Right ventricle myocardium inferior (tissue), 1 donor: ENCODE measurements around the gene MYH11. TPM values are rescaled to one million over a fixed set of nuclear protein-coding genes. Genes with fewer than 3 reads are reported as not detected.

Source experiments
- ATAC-seq: fragments of 200-7000 bp; cut with Tn5 transposase; one replicate; pipeline ENCODE4 v1.9.1; 2020; ENCODE audit warnings: mild to moderate bottlenecking, moderate library complexity
- DNase-seq: peaks from one replicate; pipeline ENCODE4 v3.0.0; 2021; ENCODE audit errors: missing footprints
- intact Hi-C: fragments of 100-400 bp; cut with DNase I; formaldehyde crosslinking; loops from one replicate; pipeline ENCODE4 v1.11.0; 2022
- long read RNA-seq: library from polyadenylated mRNA; unstranded; transcript quantifications from one replicate; pipeline ENCODE4 v2.0.0, GENCODE V29; 2021
- total RNA-seq: library from RNA; stranded (reverse); fragmentation: NEBNext Ultra II Directional; extraction: Animal tissue kit (Norgen Biotek cat#: 25700); gene quantifications from one replicate; pipeline ENCODE4 v1.2.1, GENCODE V29; 2021
- donor health status: DM: no; HTN: yes; CAD: no; lungs with severe emphysema.

MYH11 gene
- total RNA-seq, result 17.9 TPM
- long read RNA-seq, full-length matches to known transcripts, result 6 of 13 reads
- long read RNA-seq, partial matches to known transcripts, result 4 of 13 reads
- long read RNA-seq, other reads (novel, unspliced or antisense), result 3 of 13 reads

GRCh38 chr16:15856901-15857698, at the start of gene MYH11:
TSS of gene MYH11 (minus strand) at chr16:15857028. CDS start at chr16:15838252, 18,776 bp downstream.
- ATAC-seq (no peak), DNase-seq (no peak)
- intact Hi-C loops, result no loop called here

- ATAC-seq (no peak), DNase-seq (no peak)
- intact Hi-C loops, result no loop called here
Measured at GRCh38 chr16:15906439-15906838, 49.6 kb upstream of the MYH11 start.

- ATAC-seq, result no peak
- intact Hi-C loops, result no loop called here
- no peak for DNase-seq
Measured at GRCh38 chr16:15903960-15904359, 47.1 kb upstream of the MYH11 start.

- DNase-seq (no peak), ATAC-seq (no peak)
- intact Hi-C loops, result no loop called here
Measured at GRCh38 chr16:15900901-15901500, 44.2 kb upstream of the MYH11 start.

- intact Hi-C loops, result no loop called here
- no peak for ATAC-seq
Measured at GRCh38 chr16:15900357-15900756, 43.5 kb upstream of the MYH11 start.

GRCh38 chr16:15899538-15900100, 42.8 kb upstream of the MYH11 start:
- intact Hi-C loops, result no loop called here

More at GRCh38 chr16:15900357-15900756, 43.5 kb upstream of the MYH11 start:
- DNase-seq, result no peak

GRCh38 chr16:15898654-15899053, 41.8 kb upstream of the MYH11 start:
- ATAC-seq (no peak), DNase-seq (no peak)
- intact Hi-C loops, result no loop called here

More at GRCh38 chr16:15899538-15900100, 42.8 kb upstream of the MYH11 start:
- DNase-seq (no peak), ATAC-seq (no peak)

GRCh38 chr16:15897834-15898254, 41.0 kb upstream of the MYH11 start:
- no peak for DNase-seq
- no peak for ATAC-seq
- intact Hi-C loops, result no loop called here

GRCh38 chr16:15897121-15897780, 40.4 kb upstream of the MYH11 start:
- intact Hi-C loops, result no loop called here
- ATAC-seq, result no peak
- no peak for DNase-seq

- DNase-seq, result no peak
- ATAC-seq, result no peak
- intact Hi-C loops, result no loop called here
Measured at GRCh38 chr16:15894571-15895374, 37.9 kb upstream of the MYH11 start.

- intact Hi-C loops, result no loop called here
- ATAC-seq (no peak), DNase-seq (no peak)
Measured at GRCh38 chr16:15891508-15891907, 34.7 kb upstream of the MYH11 start.

GRCh38 chr16:15888072-15888976, 31.5 kb upstream of the MYH11 start, which contains the start of gene CEP20:
TSS of gene CEP20 (minus strand) at chr16:15888603. CDS start at chr16:15888585, 18 bp downstream.
- intact Hi-C loops, result loop anchor here (5.0 kb wide), 2 partner anchors 64 to 134 kb away; no protein-coding TSS in a partner anchor
- peak; percentile 100 for ATAC-seq
- peak; percentile 100 for DNase-seq

GRCh38 chr16:15887283-15887682, 30.5 kb upstream of the MYH11 start:
- intact Hi-C loops, result loop anchor here (5.0 kb wide), 2 partner anchors 65 to 135 kb away; no protein-coding TSS in a partner anchor
- ATAC-seq, result no peak

GRCh38 chr16:15886078-15886477, 29.2 kb upstream of the MYH11 start:
- ATAC-seq, result no peak
- DNase-seq, result no peak
- intact Hi-C loops, result loop anchor here (5.0 kb wide), 2 partner anchors 66 to 136 kb away; no protein-coding TSS in a partner anchor

More at GRCh38 chr16:15887283-15887682, 30.5 kb upstream of the MYH11 start:
- no peak for DNase-seq

GRCh38 chr16:15885560-15886001, 28.8 kb upstream of the MYH11 start:
- DNase-seq (no peak), ATAC-seq (no peak)
- intact Hi-C loops, result loop anchor here (5.0 kb wide), 2 partner anchors 67 to 137 kb away; no protein-coding TSS in a partner anchor

- DNase-seq, result no peak
- intact Hi-C loops, result no loop called here
- ATAC-seq, result no peak
Measured at GRCh38 chr16:15882563-15882962, 25.7 kb upstream of the MYH11 start.

GRCh38 chr16:15881794-15882379, 25.1 kb upstream of the MYH11 start:
- ATAC-seq, result no peak
- intact Hi-C loops, result no loop called here
- no peak for DNase-seq
